ENCODE data around the gene YBX3. TPM values are rescaled to one million over a fixed set of nuclear protein-coding genes. Genes with fewer than 3 reads are reported as not detected.

YBX3 gene
- total and polyA plus RNA-seq, 2 of the 13 experiments (the other 11 are each of a cell fraction or from before 2014, with no cell fraction given), result 77.5 to 99.6 TPM

DNA sequence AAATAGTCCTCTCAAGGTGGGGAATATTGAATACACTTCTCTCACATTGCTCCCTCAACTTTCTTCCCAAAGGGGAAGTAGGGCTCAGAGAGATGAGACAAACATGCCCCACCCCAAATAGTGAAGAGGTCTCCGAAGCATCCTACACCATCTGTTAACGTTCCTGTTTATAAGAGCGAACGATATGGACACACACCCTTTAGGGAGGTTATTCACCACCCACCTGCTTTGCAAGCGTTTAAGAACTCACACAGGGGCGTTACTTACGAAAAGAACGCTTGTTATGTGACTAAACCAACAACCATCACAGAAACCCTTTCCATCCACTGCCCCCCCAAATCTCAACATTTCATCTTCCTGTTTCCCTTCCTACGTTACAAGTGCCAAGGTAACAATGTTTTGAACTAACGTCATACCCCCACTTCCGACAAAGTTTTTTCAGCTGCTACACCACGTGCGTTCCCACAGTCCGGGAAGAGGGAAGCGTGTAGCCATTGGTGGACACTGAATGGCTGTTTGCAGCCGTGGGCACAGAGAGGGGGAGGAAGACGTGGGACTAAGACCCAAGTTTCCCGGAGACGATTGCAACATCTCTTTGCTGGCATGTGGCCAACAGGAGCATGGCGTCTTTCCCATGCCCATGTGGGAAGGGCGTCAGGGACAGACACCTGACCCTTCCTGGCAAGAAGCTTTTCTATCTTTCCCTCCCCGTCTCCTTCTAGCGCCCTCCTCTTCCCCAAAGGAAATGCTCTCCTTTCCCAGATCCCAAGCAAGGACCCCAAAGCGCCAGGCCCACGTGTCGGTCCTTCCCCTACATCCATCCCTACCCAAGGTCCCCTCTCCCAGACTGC lies 1.2 kb downstream of the YBX3 start (continued):
- TF ChIP-seq NCOR1 (IDR thresholded peaks at IDR 0.05; ENCODE audit: borderline replicate concordance, low read length) (no peak), HNRNPH1 (optimal IDR thresholded peaks at IDR 0.05; ENCODE audit: low read depth, low read length) (no peak), GATAD2A (CRISPR knock-in tag; IDR thresholded peaks at IDR 0.05) (peak; percentile 75), ZFP37 (CRISPR knock-in tag; IDR thresholded peaks at IDR 0.05; ENCODE audit: borderline replicate concordance) (peak; percentile 52; the same call in 1 of the 2 replicates), SMC3 (IDR thresholded peaks at IDR 0.05; ENCODE audit: low read length) (0 out of 2 replicates have a peak, but pooled peaks have one; percentile 11), TCF7 (IDR thresholded peaks at IDR 0.05; ENCODE audit: low read depth) (no peak), ZNF44 (CRISPR knock-in tag; IDR thresholded peaks at IDR 0.05) (0 out of 2 replicates have a peak, but pooled peaks have one; percentile 24), NFE2 (CRISPR knock-in tag; IDR thresholded peaks at IDR 0.05) (no peak), RFXAP (CRISPR knock-in tag; IDR thresholded peaks at IDR 0.05; ENCODE audit: borderline replicate concordance) (no peak), HOXD1 (CRISPR knock-in tag; IDR thresholded peaks at IDR 0.05) (no peak), HNRNPUL1 (IDR thresholded peaks at IDR 0.05; ENCODE audit: low read depth, low read length) (no peak), ZNF589 (CRISPR knock-in tag; conservative IDR thresholded peaks at IDR 0.05) (0 out of 2 replicates have a peak, but pooled peaks have one; percentile 53), ZNF709 (CRISPR knock-in tag; IDR thresholded peaks at IDR 0.05) (peak; percentile 55; the same call in 1 of the 2 replicates), CEBPB (IDR thresholded peaks at IDR 0.05; ENCODE audit: borderline replicate concordance, low read depth, low read length) (peak; percentile 97)
- TF ChIP-seq, protein P1, sequence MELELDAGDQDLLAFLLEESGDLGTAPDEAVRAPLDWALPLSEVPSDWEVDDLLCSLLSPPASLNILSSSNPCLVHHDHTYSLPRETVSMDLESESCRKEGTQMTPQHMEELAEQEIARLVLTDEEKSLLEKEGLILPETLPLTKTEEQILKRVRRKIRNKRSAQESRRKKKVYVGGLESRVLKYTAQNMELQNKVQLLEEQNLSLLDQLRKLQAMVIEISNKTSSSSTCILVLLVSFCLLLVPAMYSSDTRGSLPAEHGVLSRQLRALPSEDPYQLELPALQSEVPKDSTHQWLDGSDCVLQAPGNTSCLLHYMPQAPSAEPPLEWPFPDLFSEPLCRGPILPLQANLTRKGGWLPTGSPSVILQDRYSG (CRISPR knock-in tag; IDR thresholded peaks at IDR 0.05), result no peak
- TF ChIP-seq, protein P2, sequence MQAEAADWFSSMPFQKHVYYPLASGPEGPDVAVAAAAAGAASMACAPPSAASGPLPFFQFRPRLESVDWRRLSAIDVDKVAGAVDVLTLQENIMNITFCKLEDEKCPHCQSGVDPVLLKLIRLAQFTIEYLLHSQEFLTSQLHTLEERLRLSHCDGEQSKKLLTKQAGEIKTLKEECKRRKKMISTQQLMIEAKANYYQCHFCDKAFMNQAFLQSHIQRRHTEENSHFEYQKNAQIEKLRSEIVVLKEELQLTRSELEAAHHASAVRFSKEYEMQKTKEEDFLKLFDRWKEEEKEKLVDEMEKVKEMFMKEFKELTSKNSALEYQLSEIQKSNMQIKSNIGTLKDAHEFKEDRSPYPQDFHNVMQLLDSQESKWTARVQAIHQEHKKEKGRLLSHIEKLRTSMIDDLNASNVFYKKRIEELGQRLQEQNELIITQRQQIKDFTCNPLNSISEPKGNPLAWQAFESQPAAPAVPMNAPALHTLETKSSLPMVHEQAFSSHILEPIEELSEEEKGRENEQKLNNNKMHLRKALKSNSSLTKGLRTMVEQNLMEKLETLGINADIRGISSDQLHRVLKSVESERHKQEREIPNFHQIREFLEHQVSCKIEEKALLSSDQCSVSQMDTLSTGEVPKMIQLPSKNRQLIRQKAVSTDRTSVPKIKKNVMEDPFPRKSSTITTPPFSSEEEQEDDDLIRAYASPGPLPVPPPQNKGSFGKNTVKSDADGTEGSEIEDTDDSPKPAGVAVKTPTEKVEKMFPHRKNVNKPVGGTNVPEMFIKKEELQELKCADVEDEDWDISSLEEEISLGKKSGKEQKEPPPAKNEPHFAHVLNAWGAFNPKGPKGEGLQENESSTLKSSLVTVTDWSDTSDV (CRISPR knock-in tag; IDR thresholded peaks at IDR 0.05), result no peak
- TF ChIP-seq, protein P3, sequence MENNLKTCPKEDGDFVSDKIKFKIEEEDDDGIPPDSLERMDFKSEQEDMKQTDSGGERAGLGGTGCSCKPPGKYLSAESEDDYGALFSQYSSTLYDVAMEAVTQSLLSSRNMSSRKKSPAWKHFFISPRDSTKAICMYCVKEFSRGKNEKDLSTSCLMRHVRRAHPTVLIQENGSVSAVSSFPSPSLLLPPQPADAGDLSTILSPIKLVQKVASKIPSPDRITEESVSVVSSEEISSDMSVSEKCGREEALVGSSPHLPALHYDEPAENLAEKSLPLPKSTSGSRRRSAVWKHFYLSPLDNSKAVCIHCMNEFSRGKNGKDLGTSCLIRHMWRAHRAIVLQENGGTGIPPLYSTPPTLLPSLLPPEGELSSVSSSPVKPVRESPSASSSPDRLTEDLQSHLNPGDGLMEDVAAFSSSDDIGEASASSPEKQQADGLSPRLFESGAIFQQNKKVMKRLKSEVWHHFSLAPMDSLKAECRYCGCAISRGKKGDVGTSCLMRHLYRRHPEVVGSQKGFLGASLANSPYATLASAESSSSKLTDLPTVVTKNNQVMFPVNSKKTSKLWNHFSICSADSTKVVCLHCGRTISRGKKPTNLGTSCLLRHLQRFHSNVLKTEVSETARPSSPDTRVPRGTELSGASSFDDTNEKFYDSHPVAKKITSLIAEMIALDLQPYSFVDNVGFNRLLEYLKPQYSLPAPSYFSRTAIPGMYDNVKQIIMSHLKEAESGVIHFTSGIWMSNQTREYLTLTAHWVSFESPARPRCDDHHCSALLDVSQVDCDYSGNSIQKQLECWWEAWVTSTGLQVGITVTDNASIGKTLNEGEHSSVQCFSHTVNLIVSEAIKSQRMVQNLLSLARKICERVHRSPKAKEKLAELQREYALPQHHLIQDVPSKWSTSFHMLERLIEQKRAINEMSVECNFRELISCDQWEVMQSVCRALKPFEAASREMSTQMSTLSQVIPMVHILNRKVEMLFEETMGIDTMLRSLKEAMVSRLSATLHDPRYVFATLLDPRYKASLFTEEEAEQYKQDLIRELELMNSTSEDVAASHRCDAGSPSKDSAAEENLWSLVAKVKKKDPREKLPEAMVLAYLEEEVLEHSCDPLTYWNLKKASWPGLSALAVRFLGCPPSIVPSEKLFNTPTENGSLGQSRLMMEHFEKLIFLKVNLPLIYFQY (CRISPR knock-in tag; IDR thresholded peaks at IDR 0.05; ENCODE audit: borderline replicate concordance), result no peak
- TF ChIP-seq, protein P4, sequence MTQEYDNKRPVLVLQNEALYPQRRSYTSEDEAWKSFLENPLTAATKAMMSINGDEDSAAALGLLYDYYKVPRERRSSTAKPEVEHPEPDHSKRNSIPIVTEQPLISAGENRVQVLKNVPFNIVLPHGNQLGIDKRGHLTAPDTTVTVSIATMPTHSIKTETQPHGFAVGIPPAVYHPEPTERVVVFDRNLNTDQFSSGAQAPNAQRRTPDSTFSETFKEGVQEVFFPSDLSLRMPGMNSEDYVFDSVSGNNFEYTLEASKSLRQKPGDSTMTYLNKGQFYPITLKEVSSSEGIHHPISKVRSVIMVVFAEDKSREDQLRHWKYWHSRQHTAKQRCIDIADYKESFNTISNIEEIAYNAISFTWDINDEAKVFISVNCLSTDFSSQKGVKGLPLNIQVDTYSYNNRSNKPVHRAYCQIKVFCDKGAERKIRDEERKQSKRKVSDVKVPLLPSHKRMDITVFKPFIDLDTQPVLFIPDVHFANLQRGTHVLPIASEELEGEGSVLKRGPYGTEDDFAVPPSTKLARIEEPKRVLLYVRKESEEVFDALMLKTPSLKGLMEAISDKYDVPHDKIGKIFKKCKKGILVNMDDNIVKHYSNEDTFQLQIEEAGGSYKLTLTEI (CRISPR knock-in tag; conservative IDR thresholded peaks at IDR 0.05), result no peak

All from HepG2 (cell line).